GM03348 (cell line): ENCODE results near the gene NCKAP5.

ENCODE experiments used
- DNase-seq: peaks from one replicate; pipeline ENCODE4 v3.0.0; 2012; ENCODE audit warnings: low spot score

NCKAP5 gene

DNA sequence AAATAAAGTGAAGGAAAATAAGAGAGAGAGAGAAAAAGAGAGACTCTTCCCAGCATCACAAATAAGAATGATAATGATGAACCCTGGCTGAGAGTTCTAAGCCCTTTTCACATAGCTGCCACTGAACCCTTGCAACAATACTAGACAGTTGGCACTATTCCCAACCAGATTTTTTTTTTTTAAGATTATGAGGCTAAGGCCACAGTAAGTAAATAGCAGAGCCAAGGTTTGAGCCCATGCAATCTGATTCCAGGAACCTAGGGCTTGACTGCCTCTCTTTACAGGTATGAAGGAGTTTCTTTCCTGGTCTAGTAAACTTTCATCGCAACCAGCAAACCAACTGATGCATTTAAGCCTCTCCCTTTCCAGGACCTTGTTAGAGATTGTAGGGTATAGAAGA, 424.6 kb downstream of the NCKAP5 start:
- no peak for DNase-seq

DNA sequence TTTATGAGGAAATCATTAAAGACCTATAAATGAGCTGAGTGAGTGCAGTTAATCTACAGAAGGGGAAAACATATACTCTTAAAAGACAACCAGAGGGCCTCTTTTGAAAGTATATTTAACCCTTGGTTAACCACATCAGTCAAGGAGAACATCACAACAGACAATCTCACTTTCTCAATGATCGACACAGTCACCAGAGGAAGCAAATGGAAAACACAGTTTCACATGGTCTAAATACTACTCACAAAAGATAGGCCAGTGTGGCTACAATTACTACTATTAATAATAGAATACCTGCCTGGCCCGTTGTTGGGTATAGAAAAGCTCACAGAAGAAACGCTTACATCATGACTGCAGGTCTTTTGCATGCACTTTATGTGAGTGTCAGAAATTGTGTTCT, 426.2 kb downstream of the NCKAP5 start:
- DNase-seq: no peak

DNA sequence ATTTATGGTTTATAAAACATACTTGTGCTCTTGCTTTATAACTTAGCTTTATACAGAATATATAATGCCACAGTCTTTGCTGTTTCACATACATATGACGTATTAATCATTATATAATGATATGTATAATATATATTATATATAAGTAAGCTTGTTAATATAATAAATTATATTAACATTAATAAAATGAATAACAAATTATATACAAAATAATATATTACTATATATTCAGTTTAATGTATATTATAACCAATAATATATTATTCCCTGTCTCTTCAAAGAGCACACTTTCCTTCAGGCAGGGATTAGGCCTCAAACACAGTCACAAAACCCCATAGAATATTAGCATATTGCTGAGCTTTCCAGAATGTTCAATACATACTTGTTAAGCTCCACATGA, 427.6 kb downstream of the NCKAP5 start:
- DNase-seq: no peak

DNA sequence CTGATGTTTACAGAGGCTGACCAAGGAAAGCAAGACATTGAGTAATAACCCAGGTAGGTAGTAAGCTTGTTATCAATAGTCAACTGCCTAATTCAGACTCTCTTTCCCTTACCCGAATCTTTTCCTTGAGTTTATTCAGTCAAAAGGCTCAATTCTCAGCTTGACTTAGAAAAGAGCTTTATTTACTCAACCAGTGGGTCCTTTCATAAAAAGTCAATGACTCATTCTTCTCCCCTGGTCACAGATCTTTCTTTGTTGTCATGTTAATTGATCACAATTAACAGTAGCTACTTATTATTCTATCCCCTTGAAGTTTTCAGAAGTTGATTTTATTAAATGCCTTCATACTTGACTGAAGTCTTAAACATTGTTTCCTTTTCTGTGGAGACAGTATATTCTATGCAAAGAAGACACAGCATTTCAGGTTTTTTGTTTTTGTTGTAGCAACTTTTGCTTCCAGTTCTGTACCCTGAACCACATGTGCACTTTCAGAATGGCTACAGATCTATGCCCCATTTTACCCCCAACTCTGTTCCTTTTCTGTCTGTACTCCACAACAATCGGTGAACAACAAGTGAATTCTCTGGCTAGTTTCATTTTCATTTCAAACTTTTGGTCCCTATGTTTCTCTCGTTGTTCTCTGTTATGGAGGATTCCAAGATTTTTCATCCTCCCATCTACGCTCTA, 428.3 kb downstream of the NCKAP5 start:
- no peak for DNase-seq

DNA sequence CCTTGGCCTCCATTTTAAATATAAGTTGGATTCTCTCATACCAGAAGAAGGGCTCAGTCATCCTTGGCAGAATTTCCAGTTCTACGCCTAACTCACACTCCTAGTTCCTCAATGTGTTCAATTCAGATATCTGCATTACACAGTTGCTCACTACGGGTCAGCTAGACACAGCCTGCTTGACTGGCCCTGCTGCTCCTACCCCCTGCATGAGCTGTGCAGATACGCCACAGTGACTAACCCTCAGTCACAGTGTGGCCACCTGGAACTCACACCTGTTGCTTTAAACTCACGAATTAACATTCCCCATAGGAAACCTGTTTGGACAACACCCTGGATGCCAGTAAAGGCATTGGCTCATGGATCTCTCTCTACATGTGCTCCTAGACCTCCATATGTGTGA, 429.6 kb downstream of the NCKAP5 start:
- DNase-seq: no peak

DNA sequence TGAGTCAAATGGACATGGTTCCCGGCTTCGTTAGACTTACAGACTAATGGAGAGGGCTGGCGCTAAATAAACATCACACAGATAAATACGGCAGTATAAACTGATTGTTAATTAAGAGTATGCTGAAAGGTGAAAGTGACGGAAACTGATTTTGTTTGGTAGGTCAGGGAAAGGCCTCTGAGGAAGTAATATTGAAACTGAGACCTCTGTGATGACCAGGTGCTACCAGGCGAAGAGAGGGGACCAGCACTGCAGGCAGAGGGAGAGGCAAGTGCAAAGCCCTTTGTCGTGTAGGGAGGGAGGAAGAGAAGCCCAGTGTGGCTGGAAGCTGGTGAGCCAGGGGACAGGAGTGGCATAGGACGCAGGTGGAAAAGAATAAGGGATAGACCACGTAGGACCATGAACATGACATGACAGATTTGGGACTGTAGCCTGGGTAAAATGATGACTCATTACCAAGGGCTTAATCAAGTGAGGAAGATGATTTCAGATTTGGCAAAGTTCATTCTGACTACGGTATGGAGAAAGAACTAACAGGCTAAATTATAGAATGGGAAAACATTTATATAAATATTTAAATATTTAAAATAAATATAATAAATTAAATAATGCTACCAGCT, 433.1 kb downstream of the NCKAP5 start:
- DNase-seq: no peak

- no peak for DNase-seq
Measured at GRCh38 chr2:133130548-133131246, 437.6 kb downstream of the NCKAP5 start.

GRCh38 chr2:133124446-133124845, 443.8 kb downstream of the NCKAP5 start:
- DNase-seq: no peak

DNA sequence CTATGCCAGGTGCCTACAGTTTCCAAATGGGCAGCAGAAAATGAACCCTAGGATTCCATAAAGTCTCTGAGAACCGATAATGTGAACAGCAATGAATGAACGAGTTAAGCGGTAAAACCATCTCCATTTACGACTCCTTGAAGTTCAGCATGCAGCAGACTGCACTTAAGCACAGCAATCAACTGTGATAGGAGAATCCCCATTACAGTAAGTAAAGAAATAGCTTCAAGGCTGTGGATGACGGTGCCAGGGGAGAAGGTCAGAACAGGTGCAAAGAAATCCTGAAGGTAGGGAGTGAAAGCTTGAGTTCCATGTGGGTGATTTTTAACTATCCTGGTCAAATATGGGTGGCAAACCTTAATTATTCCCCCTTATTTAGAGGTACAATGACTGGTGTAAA, 444.4 kb downstream of the NCKAP5 start:
- no peak for DNase-seq

DNA sequence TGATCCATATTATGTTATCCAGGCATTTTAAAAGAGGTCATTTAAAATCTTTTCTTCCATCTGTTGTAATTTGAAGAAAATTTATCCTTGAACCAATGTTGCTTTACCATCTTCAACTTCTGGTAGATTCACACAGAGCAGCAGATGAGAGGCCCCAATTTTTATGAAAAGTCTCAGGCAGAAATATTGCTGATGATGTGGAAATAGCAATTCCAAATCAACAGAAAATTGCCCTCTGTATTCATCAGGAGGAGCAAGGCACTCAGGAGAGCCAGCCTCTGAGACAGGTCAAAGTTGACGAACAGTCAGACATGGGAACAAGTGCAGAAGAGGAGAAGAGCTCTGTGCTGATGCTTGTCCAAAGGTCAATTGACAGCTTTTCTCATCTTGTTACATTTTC, 444.9 kb downstream of the NCKAP5 start:
- no peak for DNase-seq

DNA sequence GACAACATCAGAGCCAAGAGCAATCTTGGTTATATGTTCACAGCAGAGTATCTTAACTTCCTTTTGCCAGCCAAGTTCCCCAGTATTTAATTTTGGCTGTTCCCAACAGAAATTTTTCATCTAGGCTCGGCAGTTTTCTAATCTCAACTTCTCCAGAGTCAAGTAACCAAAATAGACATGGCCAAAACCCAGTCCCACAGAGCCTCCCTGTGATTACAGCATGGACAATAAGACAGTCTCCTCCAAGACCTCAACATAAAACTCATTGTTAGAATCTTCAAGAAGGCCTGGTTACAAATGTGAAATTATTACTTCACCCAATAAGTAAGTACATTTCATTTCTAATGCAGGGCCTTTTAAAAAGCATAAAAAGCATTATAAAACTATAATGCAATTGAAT, 445.7 kb downstream of the NCKAP5 start:
- no peak for DNase-seq

DNA sequence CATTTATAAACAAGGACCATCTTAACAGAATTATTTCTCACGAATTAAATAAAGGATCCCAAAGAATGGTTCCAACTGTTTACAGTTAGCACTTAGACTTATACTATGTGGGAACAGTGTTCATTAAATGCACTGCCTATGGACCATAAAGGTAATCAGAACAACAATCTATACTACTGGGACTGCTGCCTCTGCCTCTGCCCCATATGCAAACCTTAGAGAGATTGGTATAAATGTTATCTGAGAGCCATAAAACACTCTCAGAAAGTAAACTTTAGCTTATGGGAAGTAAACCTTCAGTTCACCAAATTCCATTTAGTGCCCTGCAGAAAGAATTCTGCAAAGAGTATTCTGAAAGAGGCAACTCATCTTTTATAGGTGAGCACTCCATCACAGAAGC, 448.0 kb downstream of the NCKAP5 start:
- no peak for DNase-seq

GRCh38 chr2:133110201-133110600, 458.1 kb downstream of the NCKAP5 start:
- DNase-seq: no peak

DNA sequence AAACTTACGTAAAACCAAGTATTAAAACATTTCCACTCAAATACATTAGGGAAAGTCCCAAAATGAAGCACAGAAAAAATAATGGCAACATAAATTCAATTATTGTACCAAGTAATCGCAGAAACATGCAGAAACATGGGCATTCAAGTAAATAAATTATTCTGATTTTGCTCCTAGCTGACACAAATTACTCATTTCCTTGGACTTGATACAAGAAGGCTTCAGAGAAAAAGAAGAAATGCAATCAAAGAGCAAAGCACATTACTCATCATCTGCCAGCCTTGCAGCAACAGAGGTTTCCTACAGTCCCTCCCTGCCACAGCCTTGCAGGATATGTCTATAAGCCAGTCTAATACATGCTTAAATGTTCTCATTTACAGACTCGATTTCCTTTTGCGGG, 458.5 kb downstream of the NCKAP5 start:
- peak; percentile 49 for DNase-seq

- DNase-seq: no peak
Measured at GRCh38 chr2:133107058-133107815, 461.0 kb downstream of the NCKAP5 start.

DNA sequence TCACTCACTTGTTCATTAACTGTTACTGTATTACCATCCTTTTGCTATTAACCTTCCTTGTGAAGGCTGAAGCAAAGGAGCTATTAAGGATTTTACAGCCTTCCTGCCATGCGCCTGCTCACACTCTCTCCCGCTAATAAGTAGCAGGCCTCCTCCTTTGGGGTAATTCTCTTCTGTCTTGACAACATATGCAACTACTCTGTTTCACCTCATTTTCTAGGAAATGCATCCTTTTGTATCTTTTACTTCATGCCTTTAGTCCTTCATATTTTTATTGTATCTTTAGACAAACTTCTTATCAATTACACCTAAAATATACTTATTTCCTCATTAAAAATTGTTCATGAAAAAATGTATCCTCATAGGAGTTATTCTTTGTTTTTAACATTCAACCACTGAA, 463.4 kb downstream of the NCKAP5 start:
- DNase-seq: no peak

- DNase-seq: no peak
Measured at GRCh38 chr2:133098787-133099186, 469.5 kb downstream of the NCKAP5 start.

DNA sequence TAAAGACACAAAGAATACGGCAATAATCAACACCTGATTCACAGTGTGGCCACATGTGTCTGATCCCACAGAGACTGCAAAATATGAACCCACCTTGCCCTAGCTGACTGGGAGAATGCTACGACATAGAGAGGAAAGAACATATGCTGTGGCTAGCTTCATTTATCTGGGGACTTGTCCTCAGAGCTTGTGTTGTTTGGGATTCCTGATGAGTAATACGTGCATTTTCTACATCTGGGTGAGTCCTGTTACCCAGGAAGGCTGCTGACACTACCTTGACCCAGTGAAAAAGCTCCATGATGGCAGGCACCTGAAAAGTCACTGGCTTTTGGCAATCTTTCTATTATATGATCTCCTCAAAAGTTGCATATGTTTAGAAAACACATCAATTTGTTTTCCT, 470.6 kb downstream of the NCKAP5 start:
- peak; percentile 19 for DNase-seq

GRCh38 chr2:133092571-133092970, 475.7 kb downstream of the NCKAP5 start:
- peak; percentile 6 for DNase-seq

DNA sequence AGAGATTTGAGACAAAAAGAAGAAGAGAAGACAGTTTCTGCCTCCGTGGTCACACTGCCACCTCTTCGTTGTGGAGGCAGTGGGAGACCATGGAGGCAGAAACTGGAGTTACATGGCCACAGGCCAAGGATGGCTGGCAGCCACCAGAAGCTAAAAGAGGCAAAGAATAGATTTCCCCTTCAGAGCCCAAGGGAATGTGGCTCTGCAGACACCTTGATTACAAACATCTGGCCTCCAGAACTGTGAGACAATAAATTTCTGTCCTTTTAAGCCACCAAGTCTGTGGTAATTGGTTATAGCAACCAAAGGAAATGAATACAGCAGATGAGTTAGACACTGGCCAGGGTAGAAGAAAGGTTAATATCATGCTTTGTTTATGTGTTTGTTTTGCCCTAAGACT, 477.9 kb downstream of the NCKAP5 start:
- DNase-seq: no peak

DNA sequence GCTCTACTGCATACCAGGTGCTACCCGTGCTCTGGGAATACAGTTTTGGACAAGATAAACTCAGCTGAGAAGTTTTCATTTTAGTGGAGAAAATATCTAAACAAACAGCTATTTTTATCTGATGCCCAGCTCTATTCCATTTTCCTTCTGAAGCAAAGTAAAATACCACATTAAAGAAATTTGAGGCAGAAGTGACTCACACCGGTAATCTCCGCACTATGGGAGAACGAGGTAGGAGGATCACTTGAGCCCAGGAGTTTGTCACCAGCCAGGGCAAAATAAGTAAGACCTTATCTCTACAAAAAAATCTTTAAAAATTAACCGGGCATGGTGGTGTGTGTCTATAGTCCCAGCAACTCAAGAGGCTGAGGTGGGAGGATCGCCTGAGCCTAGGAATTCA, 482.1 kb downstream of the NCKAP5 start:
- DNase-seq: no peak

DNA sequence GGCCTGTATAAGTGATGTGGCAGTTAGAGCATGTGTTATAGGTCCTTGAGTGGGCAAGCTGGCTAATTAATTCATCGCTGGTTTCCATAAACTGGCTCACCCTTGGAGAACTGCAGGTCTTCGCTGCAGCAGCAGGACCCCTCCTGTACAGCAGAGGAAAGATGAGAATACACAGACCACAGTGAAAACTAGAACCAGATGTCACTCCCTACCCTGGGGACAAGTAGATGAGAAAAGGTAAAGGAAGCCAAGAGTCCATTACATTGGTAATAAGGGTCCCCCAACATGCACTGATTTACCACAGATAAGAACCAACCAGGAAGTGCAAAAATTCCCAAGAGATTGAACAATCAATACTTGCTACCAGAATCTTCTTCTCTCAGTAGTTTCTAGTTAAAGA, 482.6 kb downstream of the NCKAP5 start:
- no peak for DNase-seq

- DNase-seq: no peak
Measured at GRCh38 chr2:133082034-133082433, 486.2 kb downstream of the NCKAP5 start.
